CD14-positive monocyte (primary cell): Measurements from ENCODE around the gene ZAP70. TPM values are rescaled to one million over a fixed set of nuclear protein-coding genes. Genes with fewer than 3 reads are reported as not detected.

Experiments used
- DNase-seq, 3 donors: peaks; one replicate each; pipeline ENCODE4 v3.0.0-alpha.2; 2011 to 2022
- H2AFZ ChIP-seq: 2 replicates; pipeline ENCODE4 v1.6.0; 2012; ENCODE audit warnings: mild to moderate bottlenecking, low read depth, low read length, inconsistent platforms; ENCODE audit not compliant: insufficient read depth, poor library complexity, severe bottlenecking
- H3K27ac ChIP-seq, 2 donors: 1 replicate in 1 of 2; 2 replicates in 1 of 2; pipeline ENCODE4 v1.5.1; 2012 to 2013; ENCODE audit warnings: low read length in 2 of 2, control low read depth in 1 of 2, inconsistent platforms in 1 of 2, low read depth in 1 of 2, mild to moderate bottlenecking in 1 of 2
- H3K27me3 ChIP-seq, 2 donors: one replicate each; pipeline versions ENCODE4 v1.6.0 to v1.6.1; 2011 to 2013; ENCODE audit warnings: low read length in 2 of 2; ENCODE audit not compliant: control insufficient read depth in 2 of 2, insufficient read depth in 2 of 2
- H3K36me3 ChIP-seq, 2 donors: replicated peaks in 1 of 2; 1 replicate in 1 of 2; 2 replicates in 1 of 2; pipeline versions ENCODE4 v1.5.1 to v1.6.1; 2012 to 2013; ENCODE audit warnings: low read length in 2 of 2, control low read depth in 1 of 2, inconsistent platforms in 1 of 2, mild to moderate bottlenecking in 1 of 2; ENCODE audit not compliant: insufficient read depth in 2 of 2, control insufficient read depth in 1 of 2
- H3K4me1 ChIP-seq, 2 donors: 1 replicate in 1 of 2; 2 replicates in 1 of 2; pipeline versions ENCODE4 v1.5.1 to v1.6.1; 2012 to 2013; ENCODE audit warnings: low read length in 2 of 2, control low read depth in 1 of 2, inconsistent platforms in 1 of 2, mild to moderate bottlenecking in 1 of 2, moderate library complexity in 1 of 2; ENCODE audit not compliant: insufficient read depth in 2 of 2, control insufficient read depth in 1 of 2
- H3K4me2 ChIP-seq: replicated peaks from 2 replicates; pipeline ENCODE3; 2012; ENCODE audit warnings: low read length, moderate library complexity, mild to moderate bottlenecking; ENCODE audit not compliant: poor library complexity, severe bottlenecking; ENCODE audit errors: extremely low read depth
- H3K4me3 ChIP-seq, 3 experiments: fragments of 200-600 bp in 1 of 3; sonication (generic) in 1 of 3; replicated peaks in 1 of 3; 1 replicate in 2 of 3; 2 replicates in 1 of 3; pipeline ENCODE4 v1.5.1; 2011 to 2013; ENCODE audit warnings: low read length in 3 of 3, mild to moderate bottlenecking in 3 of 3, control low read depth in 2 of 3, low read depth in 2 of 3, inconsistent platforms in 1 of 3, moderate library complexity in 1 of 3
- H3K79me2 ChIP-seq: 2 replicates; pipeline ENCODE4 v1.6.0; 2012; ENCODE audit warnings: mild to moderate bottlenecking, control low read depth, inconsistent platforms, low read length, moderate library complexity; ENCODE audit not compliant: insufficient read depth
- H3K9ac ChIP-seq: 2 replicates; pipeline ENCODE4 v1.6.0; 2017; ENCODE audit warnings: low read length, mild to moderate bottlenecking; ENCODE audit not compliant: insufficient read depth, poor library complexity, severe bottlenecking
- H3K9me3 ChIP-seq, 2 donors: replicated peaks in 1 of 2; 1 replicate in 1 of 2; 2 replicates in 1 of 2; pipeline versions ENCODE4 v1.5.1 to v1.6.1; 2012 to 2013; ENCODE audit warnings: low read length in 2 of 2, control low read depth in 1 of 2; ENCODE audit not compliant: control insufficient read depth in 1 of 2, insufficient read depth in 1 of 2
- H4K20me1 ChIP-seq: 2 replicates; pipeline ENCODE4 v1.6.0; 2012; ENCODE audit warnings: mild to moderate bottlenecking, low read length, control low read depth, moderate library complexity; ENCODE audit not compliant: insufficient read depth
- H3K27ac Mint-ChIP-seq, 7 donors: one replicate each; pipeline ENCODE4 v1.8.0; 2020; ENCODE audit warnings: mild to moderate bottlenecking in 7 of 7, mixed read lengths in 7 of 7, moderate library complexity in 6 of 7, inconsistent platforms in 2 of 7
- H3K27me3 Mint-ChIP-seq, 3 donors: one replicate each; pipeline ENCODE4 v1.8.0; 2021 to 2022; ENCODE audit warnings: low read depth in 3 of 3, mild to moderate bottlenecking in 3 of 3, mixed read lengths in 3 of 3, moderate library complexity in 3 of 3, inconsistent platforms in 1 of 3
- H3K36me3 Mint-ChIP-seq, 2 donors: one replicate each; pipeline ENCODE4 v1.8.0; 2020; ENCODE audit warnings: mixed read lengths in 2 of 2, inconsistent platforms in 1 of 2, mild to moderate bottlenecking in 1 of 2
- H3K4me1 Mint-ChIP-seq: one replicate; pipeline ENCODE4 v1.8.0; 2020; ENCODE audit warnings: mild to moderate bottlenecking, mixed read lengths
- H3K4me3 Mint-ChIP-seq, 2 donors: one replicate each; pipeline ENCODE4 v1.8.0; 2020; ENCODE audit warnings: mild to moderate bottlenecking in 2 of 2, mixed read lengths in 2 of 2, moderate library complexity in 1 of 2
- H3K9me3 Mint-ChIP-seq, 7 donors: one replicate each; pipeline ENCODE4 v1.8.0; 2020 to 2022; ENCODE audit warnings: mixed read lengths in 7 of 7, mild to moderate bottlenecking in 6 of 7, moderate library complexity in 6 of 7, inconsistent platforms in 2 of 7
- WGBS: methylation state at CpG from one replicate; pipeline ENCODE4 v1.1.5; 2013; ENCODE audit warnings: missing lambda C conversion rate; ENCODE audit not compliant: insufficient coverage; 5-methylcytosine and 5-hydroxymethylcytosine counted together
- intact Hi-C, 2 donors: fragments of 100-400 bp; cut with micrococcal nuclease; formaldehyde crosslinking; loops; one replicate each; pipeline versions ENCODE4 v1.15.0 to v1.15.1; 2023
- polyA plus RNA-seq, 3 donors: library from polyadenylated mRNA; depleted of rRNA in 1 of 3; unstranded in 2 of 3; stranded (reverse) in 1 of 3; fragments of 300-500 nt in 2 of 3; fragments of >200 nt in 1 of 3; fragmentation: Illumina TruSeq in 2 of 3; gene quantifications; 1 replicate in 2 of 3; 2 replicates in 1 of 3; pipeline ENCODE4 v1.2.3, GENCODE V29; 2012 to 2021
- TF ChIP-seq, protein P1 (sequence below): fragments of 200-600 bp; IDR thresholded peaks from one replicate; pipeline ENCODE4 v1.8.0; 2022; ENCODE audit warnings: antibody characterized with exemption, mild to moderate bottlenecking

ZAP70 gene
- polyA plus RNA-seq, 3 donors = 0.30 to 0.69 (median 0.38) TPM

DNA sequence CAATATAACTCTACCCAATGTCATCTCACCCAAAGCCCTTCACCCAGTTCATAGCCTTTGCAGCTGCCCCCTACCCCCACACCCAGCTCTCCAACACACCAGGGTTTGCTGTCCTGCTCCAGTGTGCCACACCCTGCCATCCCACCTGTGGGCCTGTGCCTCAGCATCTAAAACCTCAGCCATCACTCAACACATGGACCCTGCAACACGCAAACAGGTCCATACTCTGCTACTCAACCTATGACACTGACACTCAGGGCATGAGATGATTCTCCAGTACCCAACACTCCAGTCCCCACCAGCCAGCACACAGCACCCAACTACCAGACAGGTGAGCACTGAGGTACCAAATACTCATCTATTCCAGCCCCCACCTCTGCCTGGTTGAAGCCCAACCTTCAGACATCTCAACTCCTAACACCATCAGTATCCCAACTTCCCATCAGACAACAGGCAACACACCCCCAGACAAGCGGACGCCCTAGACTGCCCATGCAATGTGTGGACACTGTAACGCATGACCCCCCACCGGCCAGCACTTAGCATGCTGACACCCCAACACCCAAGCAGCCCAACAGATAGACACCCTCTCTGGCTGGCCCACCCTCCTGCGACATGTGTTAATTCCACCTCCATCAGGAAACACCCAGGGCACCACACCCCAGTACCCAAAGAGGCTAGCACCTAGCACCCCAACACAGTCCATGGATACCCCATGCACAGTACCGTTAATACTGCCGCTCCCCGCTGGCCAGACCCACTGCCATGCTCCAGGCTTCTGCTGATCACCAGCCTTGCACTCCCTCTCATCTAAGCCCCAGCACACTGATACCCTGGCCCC lies 25.0 kb downstream of the ZAP70 start:
- Histone ChIP-seq H3K4me2 (no peak overlapping the region), H3K27ac (no peak overlapping the region), H3K27me3 (no peaks in the 10 kb centered on the region), H4K20me1 (no peaks in the 10 kb centered on the region), H2AFZ (no peak overlapping the region), H3K4me1 (peaks cover 7% of the 10 kb centered on the region in 2 donors), H3K9ac (no peak overlapping the region), H3K79me2 (no peaks in the 10 kb centered on the region), H3K36me3 (no peaks in the 10 kb centered on the region), H3K9me3 (no peaks in the 10 kb centered on the region), H3K4me3 (no peak overlapping the region)
- intact Hi-C loops = no loop called here
- H3K27ac Mint-ChIP-seq = no peak overlapping the region
- 98% methylated on average over 9 of the region's 9 CpGs for WGBS
- peaks cover 0 to 2% of the 10 kb centered on the region in 2 donors for H3K36me3 Mint-ChIP-seq
- peaks cover 17% of the 10 kb centered on the region for H3K4me1 Mint-ChIP-seq
- peaks cover 0 to 3% (median 0%) of the 10 kb centered on the region in 7 donors for H3K9me3 Mint-ChIP-seq
- TF ChIP-seq, protein P1, sequence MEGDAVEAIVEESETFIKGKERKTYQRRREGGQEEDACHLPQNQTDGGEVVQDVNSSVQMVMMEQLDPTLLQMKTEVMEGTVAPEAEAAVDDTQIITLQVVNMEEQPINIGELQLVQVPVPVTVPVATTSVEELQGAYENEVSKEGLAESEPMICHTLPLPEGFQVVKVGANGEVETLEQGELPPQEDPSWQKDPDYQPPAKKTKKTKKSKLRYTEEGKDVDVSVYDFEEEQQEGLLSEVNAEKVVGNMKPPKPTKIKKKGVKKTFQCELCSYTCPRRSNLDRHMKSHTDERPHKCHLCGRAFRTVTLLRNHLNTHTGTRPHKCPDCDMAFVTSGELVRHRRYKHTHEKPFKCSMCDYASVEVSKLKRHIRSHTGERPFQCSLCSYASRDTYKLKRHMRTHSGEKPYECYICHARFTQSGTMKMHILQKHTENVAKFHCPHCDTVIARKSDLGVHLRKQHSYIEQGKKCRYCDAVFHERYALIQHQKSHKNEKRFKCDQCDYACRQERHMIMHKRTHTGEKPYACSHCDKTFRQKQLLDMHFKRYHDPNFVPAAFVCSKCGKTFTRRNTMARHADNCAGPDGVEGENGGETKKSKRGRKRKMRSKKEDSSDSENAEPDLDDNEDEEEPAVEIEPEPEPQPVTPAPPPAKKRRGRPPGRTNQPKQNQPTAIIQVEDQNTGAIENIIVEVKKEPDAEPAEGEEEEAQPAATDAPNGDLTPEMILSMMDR = no peak
- peak overlapping the region in 1 of 2 donors; percentile 0 for H3K4me3 Mint-ChIP-seq
- no peak for DNase-seq
- peaks cover 1 to 8% (median 6%) of the 10 kb centered on the region in 3 donors for H3K27me3 Mint-ChIP-seq

DNA sequence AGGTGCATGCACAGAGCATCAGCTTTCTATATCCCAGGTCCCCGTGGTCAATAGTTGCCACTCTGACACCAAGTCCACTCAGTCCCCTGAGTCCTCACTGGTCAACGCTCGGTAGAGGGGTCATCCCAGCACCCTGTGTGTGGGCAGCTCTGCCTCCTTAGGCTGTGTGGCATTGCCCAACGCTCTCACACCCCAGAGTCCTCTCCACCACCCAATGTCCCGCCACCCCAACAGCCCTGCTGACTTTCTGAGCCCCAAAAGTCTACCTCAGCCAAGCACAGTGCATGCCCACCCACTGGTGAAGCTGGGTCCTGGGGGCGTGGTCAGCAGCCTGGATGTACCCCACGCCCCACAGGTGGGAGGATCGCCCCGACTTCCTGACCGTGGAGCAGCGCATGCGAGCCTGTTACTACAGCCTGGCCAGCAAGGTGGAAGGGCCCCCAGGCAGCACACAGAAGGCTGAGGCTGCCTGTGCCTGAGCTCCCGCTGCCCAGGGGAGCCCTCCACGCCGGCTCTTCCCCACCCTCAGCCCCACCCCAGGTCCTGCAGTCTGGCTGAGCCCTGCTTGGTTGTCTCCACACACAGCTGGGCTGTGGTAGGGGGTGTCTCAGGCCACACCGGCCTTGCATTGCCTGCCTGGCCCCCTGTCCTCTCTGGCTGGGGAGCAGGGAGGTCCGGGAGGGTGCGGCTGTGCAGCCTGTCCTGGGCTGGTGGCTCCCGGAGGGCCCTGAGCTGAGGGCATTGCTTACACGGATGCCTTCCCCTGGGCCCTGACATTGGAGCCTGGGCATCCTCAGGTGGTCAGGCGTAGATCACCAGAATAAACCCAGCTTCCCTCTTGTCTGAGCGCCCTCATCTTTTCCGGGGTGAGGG lies 25.9 kb downstream of the ZAP70 start:
- no peak for DNase-seq
- H3K4me1 Mint-ChIP-seq = peaks cover 17% of the 10 kb centered on the region
- peaks cover 1 to 8% (median 5%) of the 10 kb centered on the region in 3 donors for H3K27me3 Mint-ChIP-seq

More for the DNA sequence above, 25.9 kb downstream of the ZAP70 start:
- H3K27me3 ChIP-seq = no peaks in the 10 kb centered on the region
- 99% methylated on average over 18 of the region's 23 CpGs for WGBS
- no peak overlapping the region for H3K9ac ChIP-seq
- no peak overlapping the region for H3K4me2 ChIP-seq
- no peak overlapping the region for H3K27ac ChIP-seq
- H3K4me3 ChIP-seq = no peak overlapping the region
- TF ChIP-seq, protein P1 = no peak
- Mint-ChIP-seq H3K4me3 (no peak overlapping the region), H3K27ac (no peak overlapping the region), H3K9me3 (peaks cover 0 to 3% (median 0%) of the 10 kb centered on the region in 7 donors), H3K36me3 (peaks cover 8 to 10% of the 10 kb centered on the region in 2 donors)
- H4K20me1 ChIP-seq = no peaks in the 10 kb centered on the region
- no peak overlapping the region for H2AFZ ChIP-seq
- peaks cover 7% of the 10 kb centered on the region in 2 donors for H3K4me1 ChIP-seq
- no peaks in the 10 kb centered on the region for H3K79me2 ChIP-seq
- intact Hi-C loops = no loop called here
- no peaks in the 10 kb centered on the region for H3K9me3 ChIP-seq
- H3K36me3 ChIP-seq = peaks cover under 1 to 6% of the 10 kb centered on the region in 2 donors
